ENCODE results near the gene AP1M1. TPM values are rescaled to one million over a fixed set of nuclear protein-coding genes. Genes with fewer than 3 reads are reported as not detected.

The AP1M1 gene
- polyA plus RNA-seq, 1 experiment = 42.5 TPM

DNA sequence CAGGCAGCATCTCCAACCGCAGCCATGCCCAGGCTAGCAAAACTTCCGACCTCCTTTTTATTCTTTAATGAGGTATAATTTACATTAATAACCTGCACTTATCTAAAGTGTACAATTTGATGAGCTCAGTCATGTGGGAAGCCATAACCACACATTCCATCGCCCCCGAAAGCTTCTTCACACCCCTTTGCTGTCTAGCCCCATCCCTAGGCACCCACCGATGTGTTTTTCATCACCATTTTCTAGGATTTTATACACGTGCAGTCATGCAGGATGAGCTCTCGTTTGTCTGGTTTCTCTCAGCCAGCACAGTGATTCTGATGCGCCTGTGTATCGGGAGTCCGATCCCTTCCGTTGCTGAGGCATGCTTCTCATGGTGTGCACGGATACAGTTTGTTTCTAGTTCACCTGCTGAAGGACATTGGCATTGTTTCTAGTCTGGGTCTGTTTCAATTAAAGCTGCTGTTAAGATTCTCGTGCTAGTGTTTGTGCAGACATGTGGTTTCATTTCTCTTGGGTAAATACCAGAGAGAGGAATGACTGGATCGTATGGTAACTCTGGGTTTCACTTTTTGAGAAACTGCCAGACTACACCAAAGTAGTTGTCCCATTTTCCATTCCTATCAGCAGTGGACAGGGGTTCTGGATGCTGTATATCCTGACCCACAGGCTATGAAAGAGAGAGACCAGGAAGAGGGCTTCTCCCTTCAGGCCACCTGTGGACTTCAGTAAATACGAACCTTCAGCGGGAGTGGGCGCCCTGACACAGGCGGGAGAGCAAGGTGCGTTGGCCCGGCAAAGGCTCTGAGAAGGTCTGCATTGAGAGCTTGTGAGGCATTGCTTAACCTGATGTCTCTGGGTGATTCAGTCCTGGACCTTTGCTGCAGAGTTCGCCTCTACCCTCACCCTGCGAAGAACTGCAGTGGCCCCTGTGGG, 4.9 kb downstream of the AP1M1 start:
- no peak overlapping the region for H3K27ac ChIP-seq (ENCODE audit: low read depth, low read length)
- POLR2A ChIA-PET = interaction anchor here (0.5 kb wide), 1 partner anchor 993 kb away, joined by 3 read pairs; no protein-coding TSS in a partner anchor
- H3K4me3 ChIP-seq (ENCODE audit: low read depth, low read length) = no peak overlapping the region
- H3K27me3 ChIP-seq (ENCODE audit: control insufficient read depth, insufficient read depth, low read length) = no peaks in the 10 kb centered on the region
- no peaks in the 10 kb centered on the region; the same call in 1 of the 2 replicates for H3K9me3 ChIP-seq (ENCODE audit: control insufficient read depth, insufficient read depth, low read length)
- no peak for DNase-seq (ENCODE audit: low read depth, low spot score)
- CTCF ChIA-PET = no interaction called here
- TF ChIP-seq, protein P1, sequence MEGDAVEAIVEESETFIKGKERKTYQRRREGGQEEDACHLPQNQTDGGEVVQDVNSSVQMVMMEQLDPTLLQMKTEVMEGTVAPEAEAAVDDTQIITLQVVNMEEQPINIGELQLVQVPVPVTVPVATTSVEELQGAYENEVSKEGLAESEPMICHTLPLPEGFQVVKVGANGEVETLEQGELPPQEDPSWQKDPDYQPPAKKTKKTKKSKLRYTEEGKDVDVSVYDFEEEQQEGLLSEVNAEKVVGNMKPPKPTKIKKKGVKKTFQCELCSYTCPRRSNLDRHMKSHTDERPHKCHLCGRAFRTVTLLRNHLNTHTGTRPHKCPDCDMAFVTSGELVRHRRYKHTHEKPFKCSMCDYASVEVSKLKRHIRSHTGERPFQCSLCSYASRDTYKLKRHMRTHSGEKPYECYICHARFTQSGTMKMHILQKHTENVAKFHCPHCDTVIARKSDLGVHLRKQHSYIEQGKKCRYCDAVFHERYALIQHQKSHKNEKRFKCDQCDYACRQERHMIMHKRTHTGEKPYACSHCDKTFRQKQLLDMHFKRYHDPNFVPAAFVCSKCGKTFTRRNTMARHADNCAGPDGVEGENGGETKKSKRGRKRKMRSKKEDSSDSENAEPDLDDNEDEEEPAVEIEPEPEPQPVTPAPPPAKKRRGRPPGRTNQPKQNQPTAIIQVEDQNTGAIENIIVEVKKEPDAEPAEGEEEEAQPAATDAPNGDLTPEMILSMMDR (IDR thresholded peaks at IDR 0.05; ENCODE audit: low read depth, low read length) = no peak

DNA sequence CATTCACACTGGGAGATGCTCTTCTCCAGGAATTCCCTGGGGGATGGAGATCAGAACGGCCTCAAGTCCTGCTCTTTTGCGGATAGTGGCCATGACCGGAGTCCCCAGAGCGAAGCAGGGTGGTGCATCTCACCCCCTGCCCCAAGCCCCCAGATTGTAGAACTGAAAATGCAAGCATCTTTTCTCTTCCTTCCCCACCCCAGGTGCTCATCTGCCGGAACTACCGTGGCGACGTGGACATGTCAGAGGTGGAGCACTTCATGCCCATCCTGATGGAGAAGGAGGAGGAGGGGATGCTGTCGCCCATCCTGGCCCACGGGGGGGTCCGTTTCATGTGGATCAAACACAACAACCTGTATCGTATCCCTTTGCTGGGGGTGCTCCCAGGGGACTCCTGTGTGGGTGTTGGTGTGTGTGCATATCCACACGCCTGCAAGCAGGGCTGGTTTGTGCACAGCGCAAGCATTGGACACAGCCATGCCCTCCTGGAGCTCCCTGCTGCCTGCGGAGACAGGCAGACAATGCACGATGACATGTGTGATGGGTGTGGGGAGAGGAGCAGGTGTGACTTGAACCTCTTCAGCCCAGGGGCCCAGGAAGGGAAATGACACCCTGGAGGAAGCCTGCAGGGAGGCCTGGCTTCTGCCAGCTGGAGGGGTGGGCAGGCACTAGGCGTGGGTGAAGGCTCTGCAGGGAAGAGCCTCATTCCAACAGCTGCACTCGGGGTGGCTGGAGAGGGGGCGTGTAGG, 5.7 kb downstream of the AP1M1 start:
- H3K9me3 ChIP-seq (ENCODE audit: control insufficient read depth, insufficient read depth, low read length) = no peaks in the 10 kb centered on the region; the same call in 1 of the 2 replicates
- CTCF ChIA-PET = no interaction called here
- POLR2A ChIA-PET = no interaction called here
- DNase-seq (ENCODE audit: low read depth, low spot score) = no peak
- no peaks in the 10 kb centered on the region for H3K27me3 ChIP-seq (ENCODE audit: control insufficient read depth, insufficient read depth, low read length)
- H3K4me3 ChIP-seq (ENCODE audit: low read depth, low read length) = no peak overlapping the region
- no peak overlapping the region for H3K27ac ChIP-seq (ENCODE audit: low read depth, low read length)
- TF ChIP-seq, protein P1 (IDR thresholded peaks at IDR 0.05; ENCODE audit: low read depth, low read length) = no peak

DNA sequence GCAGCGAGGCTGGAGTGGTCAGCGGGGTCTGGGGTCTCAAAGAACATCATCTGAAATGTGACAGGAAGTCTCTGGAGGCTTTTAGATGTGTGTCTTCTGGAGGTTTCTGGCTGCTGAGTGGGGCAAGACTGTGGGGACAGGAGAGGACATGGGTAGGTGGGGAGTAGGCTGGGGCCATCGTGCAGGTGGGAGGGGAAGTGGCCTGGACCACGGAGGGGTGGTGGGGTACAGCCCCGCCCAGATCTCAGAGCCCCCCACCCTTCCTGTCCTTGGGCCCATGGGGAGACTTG, 6.2 kb downstream of the AP1M1 start:
- Histone ChIP-seq H3K27me3 (ENCODE audit: control insufficient read depth, insufficient read depth, low read length) (no peaks in the 10 kb centered on the region), H3K27ac (ENCODE audit: low read depth, low read length) (no peak overlapping the region), H3K9me3 (ENCODE audit: control insufficient read depth, insufficient read depth, low read length) (no peaks in the 10 kb centered on the region; the same call in 1 of the 2 replicates), H3K4me3 (ENCODE audit: low read depth, low read length) (no peak overlapping the region)
- no peak for DNase-seq (ENCODE audit: low read depth, low spot score)
- ChIA-PET CTCF (no interaction called here), POLR2A (no interaction called here)
- TF ChIP-seq, protein P1 (IDR thresholded peaks at IDR 0.05; ENCODE audit: low read depth, low read length) = no peak

DNA sequence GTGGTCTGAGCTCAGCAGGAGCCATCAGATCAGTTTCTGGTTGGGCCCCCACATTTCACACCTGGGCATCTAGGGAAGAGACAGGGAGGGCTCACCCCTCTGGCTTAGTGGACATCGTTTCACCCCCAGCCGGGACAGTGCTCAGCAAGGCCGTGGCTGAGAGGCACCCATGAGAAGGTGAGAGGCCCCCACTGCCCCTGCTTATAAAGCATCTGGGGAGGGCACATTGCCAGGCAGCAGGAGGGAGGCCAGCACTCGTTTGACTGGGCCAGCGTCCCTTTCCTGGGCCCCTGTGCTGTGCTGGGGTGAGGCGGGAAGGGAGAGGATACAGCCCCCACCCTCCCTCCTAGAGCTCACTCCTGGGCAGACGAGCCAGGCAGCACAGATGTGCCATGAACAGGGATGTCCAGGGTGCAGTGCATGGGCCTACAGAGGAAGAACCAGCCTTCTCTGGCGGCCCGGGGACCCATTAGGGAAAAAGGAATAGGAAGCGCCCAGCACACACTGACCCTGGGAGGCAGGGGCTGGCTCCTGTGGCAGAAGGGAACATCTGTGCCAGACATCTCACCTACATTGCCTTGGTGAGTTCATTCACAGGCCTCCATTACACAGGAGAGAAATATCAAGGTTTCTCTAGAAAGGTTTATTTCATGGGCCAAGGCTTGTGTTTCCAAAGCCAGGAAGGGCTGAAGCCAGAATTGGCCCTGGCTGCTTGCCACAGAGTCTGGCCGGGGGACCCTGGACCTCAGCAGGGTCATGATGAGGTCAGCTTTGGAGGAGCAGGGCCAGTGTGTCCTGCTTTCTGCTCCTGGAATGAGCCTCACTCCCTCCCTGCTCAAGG, 7.7 kb downstream of the AP1M1 start:
- ChIA-PET POLR2A (no interaction called here), CTCF (no interaction called here)
- no peaks in the 10 kb centered on the region; the same call in 1 of the 2 replicates for H3K9me3 ChIP-seq (ENCODE audit: control insufficient read depth, insufficient read depth, low read length)
- no peak overlapping the region for H3K4me3 ChIP-seq (ENCODE audit: low read depth, low read length)
- no peak for DNase-seq (ENCODE audit: low read depth, low spot score)
- H3K27ac ChIP-seq (ENCODE audit: low read depth, low read length) = no peak overlapping the region
- TF ChIP-seq, protein P1 (IDR thresholded peaks at IDR 0.05; ENCODE audit: low read depth, low read length) = no peak
- H3K27me3 ChIP-seq (ENCODE audit: control insufficient read depth, insufficient read depth, low read length) = no peaks in the 10 kb centered on the region
